GM18858 (cell line): ENCODE data around the gene KIRREL2.
"Not testable (repeated sequence)": the region's sequence is repeated elsewhere in the genome, so short reads cannot be mapped to it uniquely, and the experiment has no call there.

Source experiments
- ATAC-seq: cut with Tn5 transposase; IDR thresholded peaks from one replicate; pipeline ENCODE4 v1.9.1; 2021; ENCODE audit not compliant: unreplicated experiment

KIRREL2 gene

GRCh38 chr19:35895911-35896642, 39.4 kb downstream of the KIRREL2 start:
- ATAC-seq, result no peak

- ATAC-seq, result no peak
These were observed 39.9 kb downstream of the KIRREL2 start for GRCh38 chr19:35896643-35897040.

- ATAC-seq, result no peak
These were observed 41.2 kb downstream of the KIRREL2 start for GRCh38 chr19:35897706-35898451.

GRCh38 chr19:35898499-35898809, 41.7 kb downstream of the KIRREL2 start:
- ATAC-seq, result no peak

- ATAC-seq, result no peak
These were observed 43.0 kb downstream of the KIRREL2 start for GRCh38 chr19:35899547-35900214.

- no peak for ATAC-seq
These were observed 44.4 kb downstream of the KIRREL2 start for GRCh38 chr19:35901055-35901644.

- no peak for ATAC-seq
These were observed 45.3 kb downstream of the KIRREL2 start, which contains the start of gene HCST for GRCh38 chr19:35901854-35902661. Gene HCST, plus strand, starts transcription at chr19:35902529. Its CDS starts 65 bp downstream, at chr19:35902594.

- ATAC-seq, result no peak
These were observed 46.3 kb downstream of the KIRREL2 start for GRCh38 chr19:35902870-35903475.

GRCh38 chr19:35903550-35904179, 47.0 kb downstream of the KIRREL2 start:
- ATAC-seq, result no peak

GRCh38 chr19:35904311-35905068, 47.8 kb downstream of the KIRREL2 start:
- ATAC-seq, result no peak

GRCh38 chr19:35905178-35905727, 48.5 kb downstream of the KIRREL2 start:
- ATAC-seq, result no peak

GRCh38 chr19:35907377-35907745, 50.6 kb downstream of the KIRREL2 start:
- ATAC-seq, result no peak

- ATAC-seq, result no peak
These were observed 51.3 kb downstream of the KIRREL2 start, which contains the start of gene TYROBP for GRCh38 chr19:35908010-35908441. Gene TYROBP, minus strand, starts transcription at chr19:35908295. Its CDS starts 67 bp downstream, at chr19:35908228.

- ATAC-seq, result no peak
These were observed 52.4 kb downstream of the KIRREL2 start for GRCh38 chr19:35908973-35909683.

- no peak for ATAC-seq
These were observed 52.9 kb downstream of the KIRREL2 start for GRCh38 chr19:35909684-35910035.

GRCh38 chr19:35910355-35910754, 53.6 kb downstream of the KIRREL2 start:
- ATAC-seq, result not testable (repeated sequence)

- ATAC-seq, result no peak
These were observed 54.5 kb downstream of the KIRREL2 start for GRCh38 chr19:35911173-35911572.

- no peak for ATAC-seq
These were observed 55.1 kb downstream of the KIRREL2 start for GRCh38 chr19:35911790-35912189.
